ENCODE measurements around the gene SAV1. TPM values are rescaled to one million over a fixed set of nuclear protein-coding genes. Genes with fewer than 3 reads are reported as not detected.

Gene SAV1
- total and polyA plus RNA-seq, 2 of the 13 experiments (the other 11 are each of a cell fraction or from before 2014, with no cell fraction given): 7.3 to 8.2 TPM

DNA sequence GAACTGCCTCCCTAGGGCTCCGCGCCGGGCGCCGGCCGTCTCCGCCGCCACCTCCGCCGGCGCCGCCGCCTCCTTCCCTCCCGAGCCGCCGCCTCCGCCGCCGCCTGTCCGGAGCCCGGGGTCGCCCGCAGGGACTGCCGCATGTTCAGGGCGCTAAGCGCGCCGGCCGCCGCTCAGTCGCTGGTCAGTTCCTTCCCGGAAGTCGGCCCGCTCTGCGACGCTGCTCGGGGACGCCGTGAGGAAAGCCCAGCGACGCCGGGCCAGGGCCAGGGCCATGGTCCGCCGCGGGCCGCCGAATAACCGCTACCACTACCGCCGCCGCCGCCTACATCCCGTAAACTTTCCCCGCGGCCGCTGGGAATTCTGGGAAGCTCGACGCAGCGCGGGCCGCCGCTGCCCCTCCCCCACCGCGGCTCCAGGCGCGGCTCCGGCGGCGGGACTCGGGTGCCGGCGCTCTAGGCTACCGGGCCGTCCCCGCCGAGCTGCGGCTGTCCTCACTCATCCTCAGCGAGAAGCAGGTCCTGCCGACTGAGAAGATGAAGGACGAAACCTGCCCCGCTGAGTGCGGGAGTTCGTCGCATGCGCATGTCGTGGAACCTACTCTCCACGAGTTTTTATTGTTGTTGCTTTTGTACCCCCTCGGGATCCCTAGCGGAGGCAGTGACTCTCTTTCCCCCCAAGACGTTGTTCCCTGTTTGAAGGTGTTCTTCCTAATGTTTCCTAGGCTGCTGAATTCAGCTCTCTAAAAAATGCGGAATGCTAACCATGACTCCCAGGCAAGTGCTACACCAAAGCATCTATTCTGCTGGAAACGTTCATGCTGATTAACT lies at the start of gene SAV1 (continued):
- TF ChIP-seq, protein P1, sequence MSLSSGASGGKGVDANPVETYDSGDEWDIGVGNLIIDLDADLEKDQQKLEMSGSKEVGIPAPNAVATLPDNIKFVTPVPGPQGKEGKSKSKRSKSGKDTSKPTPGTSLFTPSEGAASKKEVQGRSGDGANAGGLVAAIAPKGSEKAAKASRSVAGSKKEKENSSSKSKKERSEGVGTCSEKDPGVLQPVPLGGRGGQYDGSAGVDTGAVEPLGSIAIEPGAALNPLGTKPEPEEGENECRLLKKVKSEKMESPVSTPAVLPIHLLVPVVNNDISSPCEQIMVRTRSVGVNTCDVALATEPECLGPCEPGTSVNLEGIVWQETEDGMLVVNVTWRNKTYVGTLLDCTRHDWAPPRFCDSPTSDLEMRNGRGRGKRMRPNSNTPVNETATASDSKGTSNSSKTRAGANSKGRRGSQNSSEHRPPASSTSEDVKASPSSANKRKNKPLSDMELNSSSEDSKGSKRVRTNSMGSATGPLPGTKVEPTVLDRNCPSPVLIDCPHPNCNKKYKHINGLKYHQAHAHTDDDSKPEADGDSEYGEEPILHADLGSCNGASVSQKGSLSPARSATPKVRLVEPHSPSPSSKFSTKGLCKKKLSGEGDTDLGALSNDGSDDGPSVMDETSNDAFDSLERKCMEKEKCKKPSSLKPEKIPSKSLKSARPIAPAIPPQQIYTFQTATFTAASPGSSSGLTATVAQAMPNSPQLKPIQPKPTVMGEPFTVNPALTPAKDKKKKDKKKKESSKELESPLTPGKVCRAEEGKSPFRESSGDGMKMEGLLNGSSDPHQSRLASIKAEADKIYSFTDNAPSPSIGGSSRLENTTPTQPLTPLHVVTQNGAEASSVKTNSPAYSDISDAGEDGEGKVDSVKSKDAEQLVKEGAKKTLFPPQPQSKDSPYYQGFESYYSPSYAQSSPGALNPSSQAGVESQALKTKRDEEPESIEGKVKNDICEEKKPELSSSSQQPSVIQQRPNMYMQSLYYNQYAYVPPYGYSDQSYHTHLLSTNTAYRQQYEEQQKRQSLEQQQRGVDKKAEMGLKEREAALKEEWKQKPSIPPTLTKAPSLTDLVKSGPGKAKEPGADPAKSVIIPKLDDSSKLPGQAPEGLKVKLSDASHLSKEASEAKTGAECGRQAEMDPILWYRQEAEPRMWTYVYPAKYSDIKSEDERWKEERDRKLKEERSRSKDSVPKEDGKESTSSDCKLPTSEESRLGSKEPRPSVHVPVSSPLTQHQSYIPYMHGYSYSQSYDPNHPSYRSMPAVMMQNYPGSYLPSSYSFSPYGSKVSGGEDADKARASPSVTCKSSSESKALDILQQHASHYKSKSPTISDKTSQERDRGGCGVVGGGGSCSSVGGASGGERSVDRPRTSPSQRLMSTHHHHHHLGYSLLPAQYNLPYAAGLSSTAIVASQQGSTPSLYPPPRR (CRISPR knock-in tag; IDR thresholded peaks at IDR 0.05; ENCODE audit: borderline replicate concordance): peak; percentile 29; the same call in 1 of the 2 replicates
- TF ChIP-seq KMT2A (CRISPR knock-in tag; IDR thresholded peaks at IDR 0.05) (peak; percentile 88), ZNF713 (CRISPR knock-in tag; IDR thresholded peaks at IDR 0.05) (no peak), PHF20 (CRISPR knock-in tag; IDR thresholded peaks at IDR 0.05) (peak; percentile 44; the same call in 1 of the 2 replicates), U2AF1 (optimal IDR thresholded peaks at IDR 0.05; ENCODE audit: low read depth, low read length) (no peak), CREM (IDR thresholded peaks at IDR 0.05) (peak; percentile 39; the same call in 1 of the 2 replicates), CREM (CRISPR knock-in tag; IDR thresholded peaks at IDR 0.05) (no peak), ZNF563 (CRISPR knock-in tag; IDR thresholded peaks at IDR 0.05) (peak; percentile 89), ZNF614 (CRISPR knock-in tag; IDR thresholded peaks at IDR 0.05; ENCODE audit: borderline replicate concordance) (0 out of 2 replicates have a peak, but pooled peaks have one; percentile 45), NFYC (CRISPR knock-in tag; IDR thresholded peaks at IDR 0.05) (no peak), HES4 (CRISPR knock-in tag; IDR thresholded peaks at IDR 0.05; ENCODE audit: borderline replicate concordance) (no peak), TAF1 (CRISPR knock-in tag; IDR thresholded peaks at IDR 0.05) (peak; percentile 70), SP5 (CRISPR knock-in tag; IDR thresholded peaks at IDR 0.05; ENCODE audit: borderline replicate concordance, low read depth) (no peak), TRIM24 (CRISPR knock-in tag; IDR thresholded peaks at IDR 0.05) (no peak), SPEN (CRISPR knock-in tag; IDR thresholded peaks at IDR 0.05; ENCODE audit: low read depth) (peak; percentile 78; the same call in 1 of the 2 replicates), MEIS1 (CRISPR knock-in tag; IDR thresholded peaks at IDR 0.05; ENCODE audit: borderline replicate concordance) (0 out of 2 replicates have a peak, but pooled peaks have one; percentile 52)
- TF ChIP-seq, protein P2, sequence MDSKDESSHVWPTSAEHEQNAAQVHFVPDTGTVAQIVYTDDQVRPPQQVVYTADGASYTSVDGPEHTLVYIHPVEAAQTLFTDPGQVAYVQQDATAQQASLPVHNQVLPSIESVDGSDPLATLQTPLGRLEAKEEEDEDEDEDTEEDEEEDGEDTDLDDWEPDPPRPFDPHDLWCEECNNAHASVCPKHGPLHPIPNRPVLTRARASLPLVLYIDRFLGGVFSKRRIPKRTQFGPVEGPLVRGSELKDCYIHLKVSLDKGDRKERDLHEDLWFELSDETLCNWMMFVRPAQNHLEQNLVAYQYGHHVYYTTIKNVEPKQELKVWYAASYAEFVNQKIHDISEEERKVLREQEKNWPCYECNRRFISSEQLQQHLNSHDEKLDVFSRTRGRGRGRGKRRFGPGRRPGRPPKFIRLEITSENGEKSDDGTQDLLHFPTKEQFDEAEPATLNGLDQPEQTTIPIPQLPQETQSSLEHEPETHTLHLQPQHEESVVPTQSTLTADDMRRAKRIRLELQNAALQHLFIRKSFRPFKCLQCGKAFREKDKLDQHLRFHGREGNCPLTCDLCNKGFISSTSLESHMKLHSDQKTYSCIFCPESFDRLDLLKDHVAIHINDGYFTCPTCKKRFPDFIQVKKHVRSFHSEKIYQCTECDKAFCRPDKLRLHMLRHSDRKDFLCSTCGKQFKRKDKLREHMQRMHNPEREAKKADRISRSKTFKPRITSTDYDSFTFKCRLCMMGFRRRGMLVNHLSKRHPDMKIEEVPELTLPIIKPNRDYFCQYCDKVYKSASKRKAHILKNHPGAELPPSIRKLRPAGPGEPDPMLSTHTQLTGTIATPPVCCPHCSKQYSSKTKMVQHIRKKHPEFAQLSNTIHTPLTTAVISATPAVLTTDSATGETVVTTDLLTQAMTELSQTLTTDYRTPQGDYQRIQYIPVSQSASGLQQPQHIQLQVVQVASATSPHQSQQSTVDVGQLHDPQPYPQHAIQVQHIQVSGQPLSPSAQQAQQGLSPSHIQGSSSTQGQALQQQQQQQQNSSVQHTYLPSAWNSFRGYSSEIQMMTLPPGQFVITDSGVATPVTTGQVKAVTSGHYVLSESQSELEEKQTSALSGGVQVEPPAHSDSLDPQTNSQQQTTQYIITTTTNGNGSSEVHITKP (CRISPR knock-in tag; IDR thresholded peaks at IDR 0.05; ENCODE audit: low read depth): no peak
- TF ChIP-seq, protein P3, sequence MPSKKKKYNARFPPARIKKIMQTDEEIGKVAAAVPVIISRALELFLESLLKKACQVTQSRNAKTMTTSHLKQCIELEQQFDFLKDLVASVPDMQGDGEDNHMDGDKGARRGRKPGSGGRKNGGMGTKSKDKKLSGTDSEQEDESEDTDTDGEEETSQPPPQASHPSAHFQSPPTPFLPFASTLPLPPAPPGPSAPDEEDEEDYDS (CRISPR knock-in tag; IDR thresholded peaks at IDR 0.05): peak; percentile 76; the same call in 1 of the 2 replicates
